DND-41 (cell line): ENCODE results near the gene MMP10.

Source experiments
- CTCF ChIP-seq: IDR thresholded peaks from 2 replicates; pipeline ENCODE4 v1.5.1; 2012; ENCODE audit warnings: borderline replicate concordance, low read length, moderate library complexity, mild to moderate bottlenecking; ENCODE audit not compliant: poor library complexity, severe bottlenecking; ENCODE audit errors: extremely low read depth
- EZH2 ChIP-seq: IDR thresholded peaks from 3 replicates; pipeline ENCODE4 v1.6.1; 2012; ENCODE audit warnings: borderline replicate concordance, low read depth, mild to moderate bottlenecking, moderate library complexity, low read length, inconsistent platforms; ENCODE audit not compliant: severe bottlenecking

GRCh38 chr11:102812188-102812587 is 31.8 kb upstream of the MMP10 start:
- TF ChIP-seq CTCF: no peak
- TF ChIP-seq EZH2: no peak
